GM12891 (cell line): ENCODE results near the gene HSD17B2.

Experiments
- POLR2AphosphoS5 ChIP-seq: IDR thresholded peaks from 2 replicates; pipeline ENCODE4 v1.6.1; 2011; ENCODE audit warnings: low read depth, low read length, control low read depth
- TAF1 ChIP-seq: IDR thresholded peaks from 2 replicates; pipeline ENCODE4 v1.6.1; 2011; ENCODE audit warnings: low read depth, low read length, control low read depth

- TF ChIP-seq POLR2AphosphoS5 (no peak), TAF1 (no peak)
Observed at GRCh38 chr16:82047787-82048186, 12.7 kb downstream of the HSD17B2 start.
